ENCODE results near the gene HOXD1.

- TF ChIP-seq EZH2 (IDR thresholded peaks at IDR 0.05; ENCODE audit: borderline replicate concordance, low read length): no peak
- no peak for TF ChIP-seq CTCF (IDR thresholded peaks at IDR 0.05; ENCODE audit: low read length)
These were observed 22.6 kb downstream of the HOXD1 start for GRCh38 chr2:176211110-176211509.
